ENCODE data around the gene CPNE5.

GRCh38 chr6:36853325-36853724 lies 14.1 kb upstream of the CPNE5 start:
- no peak for TF ChIP-seq CTCF (IDR thresholded peaks at IDR 0.05)
- TF ChIP-seq EP300 (IDR thresholded peaks at IDR 0.05; ENCODE audit: borderline replicate concordance in 1 of 2, low read depth in 1 of 2, low read length in 1 of 2), result no peak
- TF ChIP-seq EZH2phosphoT487 (IDR thresholded peaks at IDR 0.05; ENCODE audit: borderline replicate concordance, low read depth), result no peak
- no peak for TF ChIP-seq GATA2 (CRISPR knock-in tag; IDR thresholded peaks at IDR 0.05)
